AG04450 (cell line): ENCODE data around the gene NLRP3. TPM values are rescaled to one million over a fixed set of nuclear protein-coding genes. Genes with fewer than 3 reads are reported as not detected.
"Not testable (repeated sequence)": the region's sequence is repeated elsewhere in the genome, so short reads cannot be mapped to it uniquely, and the experiment has no call there.

Source experiments
- CTCF ChIA-PET: fragments of 300-600, 350-600 bp; formaldehyde crosslinking; extraction: SDS; loops from one replicate; lab custom pipeline; 2022; ENCODE audit warnings: antibody characterized with exemption, inconsistent platforms; lab: Charles Lee
- POLR2A ChIA-PET: fragments of 350-600 bp; formaldehyde crosslinking; extraction: SDS; loops from one replicate; lab custom pipeline; 2021; ENCODE audit warnings: antibody characterized with exemption, inconsistent platforms; lab: Yijun Ruan, JAX
- DNase-seq: peaks from one replicate; pipeline ENCODE4 v3.0.0-alpha.2; 2011; ENCODE audit warnings: low read depth, low spot score
- H3K27ac ChIP-seq: one replicate; pipeline ENCODE4 v1.5.1; 2012; ENCODE audit warnings: low read depth, low read length, control low read depth
- H3K27me3 ChIP-seq: one replicate; pipeline ENCODE4 v1.6.0; 2012; ENCODE audit warnings: low read length; ENCODE audit not compliant: control insufficient read depth, insufficient read depth
- H3K4me3 ChIP-seq: 2 replicates; pipeline ENCODE4 v1.5.1; 2011; ENCODE audit warnings: mild to moderate bottlenecking, low read depth, low read length, control low read depth
- H3K9me3 ChIP-seq: 2 replicates; pipeline ENCODE4 v1.5.1; 2012; ENCODE audit warnings: low read length; ENCODE audit not compliant: control insufficient read depth, insufficient read depth
- CTCF ChIP-seq: IDR thresholded peaks from 2 replicates; pipeline ENCODE4 v1.5.1; 2011; ENCODE audit warnings: low read depth, low read length, control low read depth, inconsistent platforms
- polyA plus RNA-seq: library from polyadenylated mRNA; depleted of rRNA; stranded (reverse); fragments of >200 nt; gene quantifications from 2 replicates; pipeline ENCODE4 v1.2.3, GENCODE V29; 2011

The NLRP3 gene
- polyA plus RNA-seq, 1 experiment, result 0.06 TPM

DNA sequence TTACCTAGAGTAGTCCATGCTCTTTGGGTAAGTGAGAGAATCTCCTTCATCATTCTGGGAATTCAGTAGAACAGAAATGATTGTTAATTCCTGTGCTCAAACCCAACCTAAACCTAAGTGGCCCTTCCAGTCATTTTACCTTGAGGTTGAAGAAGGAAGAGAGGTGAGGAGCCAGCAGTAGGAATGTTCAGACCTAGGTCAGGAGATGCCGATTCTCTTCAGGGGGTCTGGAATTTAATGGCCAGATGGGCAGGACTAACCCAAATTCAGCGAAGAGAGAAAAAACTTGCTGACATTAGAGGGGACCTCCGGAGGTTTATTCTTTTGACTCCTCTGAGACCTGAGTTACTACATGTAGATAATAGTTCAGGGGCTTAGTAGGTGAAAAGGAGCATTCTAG lies 58.4 kb downstream of the NLRP3 start:
- Histone ChIP-seq H3K27ac (no peak overlapping the region), H3K9me3 (peaks cover 33% of the 10 kb centered on the region), H3K27me3 (no peaks in the 10 kb centered on the region), H3K4me3 (no peak overlapping the region)
- no peak for TF ChIP-seq CTCF
- CTCF ChIA-PET, result interaction anchor here (0.8 to 1.0 kb wide), 2 partner anchors 84 to 100 kb away, joined by 4 read pairs; no protein-coding TSS in a partner anchor
- DNase-seq, result no peak
- POLR2A ChIA-PET, result no interaction called here

- CTCF ChIA-PET, result interaction anchor here (0.6 kb wide), 1 partner anchor 85 kb away, joined by 5 read pairs; no protein-coding TSS in a partner anchor
- no peak for DNase-seq
- Histone ChIP-seq H3K9me3 (peaks cover 30% of the 10 kb centered on the region), H3K27me3 (no peaks in the 10 kb centered on the region), H3K4me3 (no peak overlapping the region), H3K27ac (no peak overlapping the region)
- POLR2A ChIA-PET, result no interaction called here
- TF ChIP-seq CTCF, result no peak
Measured at GRCh38 chr1:247475793-247476192, 59.8 kb downstream of the NLRP3 start.

DNA sequence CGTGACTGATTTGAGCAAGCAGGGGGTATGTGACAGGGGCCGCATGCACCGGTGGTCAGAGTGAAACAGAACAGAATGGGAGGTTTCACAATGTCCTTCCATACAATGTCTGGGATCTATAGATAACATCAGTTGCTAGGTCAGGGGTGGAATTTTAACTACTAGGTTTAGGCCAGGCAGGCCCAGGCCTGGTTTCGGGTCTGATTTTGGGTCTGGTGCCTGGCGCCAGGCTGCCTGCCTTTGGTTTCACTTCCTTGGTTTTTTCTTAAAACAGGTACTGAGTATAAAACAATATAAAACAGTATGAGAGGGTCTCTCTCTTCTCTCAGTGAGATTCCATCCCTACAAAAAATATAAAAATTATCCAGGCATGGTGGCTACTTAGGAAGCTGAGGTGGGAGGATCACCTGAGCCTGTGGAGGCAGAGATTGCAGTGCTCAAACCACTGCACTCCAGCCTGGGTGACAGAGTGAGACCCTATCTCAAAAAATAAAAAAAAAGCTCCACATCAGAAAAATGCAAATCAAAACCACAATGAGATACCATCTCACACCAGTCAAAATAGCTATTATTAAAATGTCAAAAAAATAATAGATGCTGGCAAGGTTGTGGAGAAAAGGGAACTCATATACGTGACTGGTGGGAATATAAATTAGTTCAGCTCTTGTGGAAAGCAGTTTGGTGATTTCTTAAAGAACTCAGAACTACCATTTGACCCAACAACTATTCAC lies 60.5 kb downstream of the NLRP3 start:
- CTCF ChIA-PET, result interaction anchor here (0.6 kb wide), 1 partner anchor 86 kb away, joined by 5 read pairs; no protein-coding TSS in a partner anchor
- H3K27ac ChIP-seq, H3K27me3 ChIP-seq, DNase-seq, H3K4me3 ChIP-seq, POLR2A ChIA-PET: not testable (repeated sequence)
- H3K9me3 ChIP-seq, result peaks cover 23% of the 10 kb centered on the region

GRCh38 chr1:247482747-247483146 lies 66.8 kb downstream of the NLRP3 start:
- CTCF ChIA-PET, result no interaction called here
- no peak overlapping the region for H3K27ac ChIP-seq
- no peak for DNase-seq
- POLR2A ChIA-PET, result no interaction called here
- no peak overlapping the region for H3K4me3 ChIP-seq
- no peak for TF ChIP-seq CTCF
- no peaks in the 10 kb centered on the region for H3K27me3 ChIP-seq
- H3K9me3 ChIP-seq, result peaks cover 15% of the 10 kb centered on the region

DNA sequence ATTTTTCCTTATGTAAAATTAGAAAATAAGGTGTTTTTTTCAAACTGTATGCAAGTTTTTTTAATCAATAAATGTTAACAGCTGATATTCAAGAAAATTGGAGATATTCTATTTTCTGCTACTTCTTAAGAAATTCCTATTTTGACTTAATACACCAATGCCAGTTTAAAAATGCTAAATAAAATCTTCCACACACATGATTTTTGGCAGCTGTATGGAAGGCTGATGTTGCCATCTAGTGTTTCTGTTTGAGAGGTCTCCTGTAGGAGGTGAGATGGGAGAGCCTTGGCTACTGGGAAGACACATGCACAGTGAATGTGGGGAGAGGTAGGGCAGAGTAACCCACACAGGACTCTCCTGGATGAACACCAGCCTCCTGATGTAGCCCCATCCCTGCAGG lies 71.1 kb downstream of the NLRP3 start:
- Histone ChIP-seq H3K27me3 (no peaks in the 10 kb centered on the region), H3K27ac (no peak overlapping the region), H3K4me3 (no peak overlapping the region), H3K9me3 (peaks cover 13% of the 10 kb centered on the region)
- POLR2A ChIA-PET, result no interaction called here
- CTCF ChIA-PET, result interaction anchor here (1.0 to 1.7 kb wide), 3 partner anchors 38 to 114 kb away, joined by 3 to 21 read pairs (median 13); no protein-coding TSS in a partner anchor
- DNase-seq, result peak; percentile 1
- TF ChIP-seq CTCF, result peak; percentile 42
